ENCODE measurements around the gene PTGIS. TPM values are rescaled to one million over a fixed set of nuclear protein-coding genes. Genes with fewer than 3 reads are reported as not detected.
"Not testable (repeated sequence)": the region's sequence is repeated elsewhere in the genome, so short reads cannot be mapped to it uniquely, and the experiment has no call there.

PTGIS gene
- total and polyA plus RNA-seq, 12 donors, result 6.5 to 66.8 (median 20.2) TPM

DNA sequence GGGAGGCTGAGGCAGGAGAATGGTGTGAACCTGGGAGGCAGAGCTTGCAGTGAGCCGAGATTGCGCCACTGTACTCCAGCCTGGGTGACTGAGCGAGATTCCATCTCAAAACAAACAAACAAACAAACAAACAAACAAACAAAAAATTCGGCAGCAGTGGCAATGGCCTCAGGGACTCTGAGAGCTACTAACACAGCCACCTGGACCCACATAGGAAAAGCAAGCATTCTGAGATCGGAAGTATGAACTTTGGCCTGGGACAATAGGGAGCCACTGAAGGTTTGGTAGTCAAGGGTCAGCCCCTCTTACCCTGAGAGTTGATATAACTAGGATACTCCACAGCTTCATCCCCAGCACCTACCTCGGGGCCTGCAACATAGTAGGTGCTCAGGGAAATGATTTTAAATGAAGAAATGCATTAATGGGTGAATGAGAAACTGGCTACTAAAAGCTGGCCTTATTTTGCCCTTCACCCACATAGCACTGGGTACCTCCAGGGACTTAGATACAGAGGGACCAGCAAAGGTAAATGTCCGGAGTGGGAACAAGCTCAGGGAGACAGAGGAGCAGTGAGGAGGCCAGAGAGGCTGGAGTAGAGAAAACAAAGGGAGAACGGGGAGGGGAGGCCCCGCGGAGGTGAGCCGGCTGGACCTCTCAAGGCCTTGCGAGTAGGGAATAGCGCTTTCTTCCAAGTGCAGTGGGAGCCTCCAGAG, 46.6 kb upstream of the PTGIS start:
- H3K27ac ChIP-seq, result peak overlapping the region in 4 of 10 donors; percentile 13 to 77 (median 40)
- 84 to 87% methylated on average over 13 of the region's 13 CpGs for WGBS, 2 donors
- no peak for ATAC-seq
- no peaks in the 10 kb centered on the region for H3K27me3 ChIP-seq
- no peak overlapping the region for H3K4me3 ChIP-seq
- intact Hi-C loops (cut with DNase I), result loop anchor here in 9 of 10 donors (5.0 to 10.0 kb wide), 10 partner anchors 98 to 313 kb away; partner anchors contain the start of genes SLC9A8 (in 4 of the 9), B4GALT5 (in 3 of the 9) and SPATA2 (in 1 of the 9)
- H3K9me3 ChIP-seq, result no peaks in the 10 kb centered on the region
- TF ChIP-seq, protein P1, sequence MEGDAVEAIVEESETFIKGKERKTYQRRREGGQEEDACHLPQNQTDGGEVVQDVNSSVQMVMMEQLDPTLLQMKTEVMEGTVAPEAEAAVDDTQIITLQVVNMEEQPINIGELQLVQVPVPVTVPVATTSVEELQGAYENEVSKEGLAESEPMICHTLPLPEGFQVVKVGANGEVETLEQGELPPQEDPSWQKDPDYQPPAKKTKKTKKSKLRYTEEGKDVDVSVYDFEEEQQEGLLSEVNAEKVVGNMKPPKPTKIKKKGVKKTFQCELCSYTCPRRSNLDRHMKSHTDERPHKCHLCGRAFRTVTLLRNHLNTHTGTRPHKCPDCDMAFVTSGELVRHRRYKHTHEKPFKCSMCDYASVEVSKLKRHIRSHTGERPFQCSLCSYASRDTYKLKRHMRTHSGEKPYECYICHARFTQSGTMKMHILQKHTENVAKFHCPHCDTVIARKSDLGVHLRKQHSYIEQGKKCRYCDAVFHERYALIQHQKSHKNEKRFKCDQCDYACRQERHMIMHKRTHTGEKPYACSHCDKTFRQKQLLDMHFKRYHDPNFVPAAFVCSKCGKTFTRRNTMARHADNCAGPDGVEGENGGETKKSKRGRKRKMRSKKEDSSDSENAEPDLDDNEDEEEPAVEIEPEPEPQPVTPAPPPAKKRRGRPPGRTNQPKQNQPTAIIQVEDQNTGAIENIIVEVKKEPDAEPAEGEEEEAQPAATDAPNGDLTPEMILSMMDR (IDR thresholded peaks at IDR 0.05), result no peak
- no peaks in the 10 kb centered on the region for H3K36me3 ChIP-seq
- peaks cover 4 to 27% (median 19%) of the 10 kb centered on the region in 9 donors for H3K4me1 ChIP-seq
- no peak for DNase-seq

DNA sequence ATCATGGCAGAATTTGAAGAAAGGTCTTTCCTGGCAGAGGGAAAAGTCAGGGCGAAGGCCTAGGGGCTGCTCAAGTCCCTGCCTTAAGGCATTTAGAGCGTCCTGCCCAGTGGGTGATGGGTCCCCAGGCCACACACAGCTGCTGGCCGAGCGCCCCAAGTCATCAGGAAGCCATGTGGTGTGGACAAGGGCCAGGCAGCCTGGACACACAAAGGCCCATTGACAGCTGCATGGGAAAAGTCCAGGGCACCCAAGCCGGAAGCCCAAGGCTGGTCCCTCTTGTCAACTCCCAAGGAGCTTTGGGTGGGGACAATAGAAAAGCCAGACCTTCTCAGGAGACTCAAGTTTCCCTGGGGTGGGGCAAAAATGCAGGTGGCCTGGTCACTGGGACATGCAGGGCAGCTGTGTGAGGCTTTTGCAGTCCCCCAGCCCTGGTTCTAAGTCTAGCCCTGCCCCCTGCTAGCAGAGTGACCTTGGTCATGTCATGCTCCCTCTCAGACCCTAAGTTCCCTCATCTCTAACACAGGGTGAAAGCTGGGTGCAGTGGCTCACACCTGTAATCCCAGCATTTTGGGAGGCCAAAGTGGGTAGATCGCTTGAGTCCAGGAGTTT, 44.3 kb upstream of the PTGIS start:
- peaks cover 0 to 16% (median 3%) of the 10 kb centered on the region in 7 donors for H3K27me3 ChIP-seq
- no peaks in the 10 kb centered on the region for H3K9me3 ChIP-seq
- no peaks in the 10 kb centered on the region for H3K36me3 ChIP-seq
- peak overlapping the region in 9 of 10 donors; percentile 5 to 77 (median 44) for H3K27ac ChIP-seq
- peak; percentile 48 to 67 (median 64) for ATAC-seq
- peaks cover 4 to 31% (median 23%) of the 10 kb centered on the region in 9 donors for H3K4me1 ChIP-seq
- TF ChIP-seq, protein P1 (IDR thresholded peaks at IDR 0.05), result no peak
- 54 to 64% methylated on average over 6 of the region's 6 CpGs for WGBS, 2 donors
- DNase-seq, result peak; percentile 52 to 66
- intact Hi-C loops (cut with DNase I), result loop anchor here (2.0 to 10.0 kb wide), 10 partner anchors 100 to 315 kb away; partner anchors contain the start of genes SLC9A8 (in 4 of the 10), B4GALT5 (in 3 of the 10) and SPATA2 (in 1 of the 10)
- H3K4me3 ChIP-seq, result no peak overlapping the region

DNA sequence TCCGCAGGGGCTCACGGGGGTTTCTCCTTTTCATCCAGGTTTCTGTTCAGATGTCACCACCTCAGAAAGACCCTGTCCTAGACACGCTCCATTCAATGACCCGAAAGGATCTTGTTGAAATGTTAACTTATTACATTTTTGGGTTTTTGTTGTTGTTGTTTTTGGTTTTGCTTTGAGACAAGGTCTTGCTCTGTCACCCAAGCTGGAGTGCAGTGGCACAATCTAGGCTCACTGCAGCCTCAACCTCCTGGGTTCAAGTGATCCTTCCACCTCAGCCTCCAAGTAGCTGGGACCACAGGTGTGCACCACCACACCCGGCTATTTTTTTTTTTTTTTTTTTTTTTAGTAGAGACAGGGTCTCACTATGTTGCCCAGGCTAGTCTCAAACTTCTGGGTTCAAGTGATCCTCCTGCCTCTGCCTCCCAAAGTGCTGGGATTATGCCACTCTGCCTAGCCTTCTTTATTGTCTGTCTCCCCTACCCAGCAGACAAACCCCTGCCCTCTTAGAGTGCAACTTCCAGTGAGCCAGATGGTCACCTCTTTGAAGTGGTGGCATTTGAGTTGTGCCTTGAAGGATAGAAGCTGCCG, 43.7 kb upstream of the PTGIS start:
- not testable (repeated sequence) for H3K9me3 ChIP-seq, DNase-seq, H3K36me3 ChIP-seq, ATAC-seq
- intact Hi-C loops (cut with DNase I), result loop anchor here (1.0 to 10.0 kb wide), 16 partner anchors 101 to 317 kb away; partner anchors contain the start of genes SLC9A8 (in 5 of the 10), B4GALT5 (in 3 of the 10) and SPATA2 (in 1 of the 10)
- H3K27ac ChIP-seq, result peak overlapping the region in 9 of 10 donors; percentile 12 to 77 (median 43)
- H3K27me3 ChIP-seq, result peaks cover 0 to 16% (median 3%) of the 10 kb centered on the region in 7 donors
- peaks cover 4 to 31% (median 23%) of the 10 kb centered on the region in 9 donors for H3K4me1 ChIP-seq
- peak overlapping the region in 4 of 10 donors; percentile 16 to 33 (median 26) for H3K4me3 ChIP-seq
- 69 to 70% methylated on average over 6 of the region's 6 CpGs for WGBS, 2 donors

DNA sequence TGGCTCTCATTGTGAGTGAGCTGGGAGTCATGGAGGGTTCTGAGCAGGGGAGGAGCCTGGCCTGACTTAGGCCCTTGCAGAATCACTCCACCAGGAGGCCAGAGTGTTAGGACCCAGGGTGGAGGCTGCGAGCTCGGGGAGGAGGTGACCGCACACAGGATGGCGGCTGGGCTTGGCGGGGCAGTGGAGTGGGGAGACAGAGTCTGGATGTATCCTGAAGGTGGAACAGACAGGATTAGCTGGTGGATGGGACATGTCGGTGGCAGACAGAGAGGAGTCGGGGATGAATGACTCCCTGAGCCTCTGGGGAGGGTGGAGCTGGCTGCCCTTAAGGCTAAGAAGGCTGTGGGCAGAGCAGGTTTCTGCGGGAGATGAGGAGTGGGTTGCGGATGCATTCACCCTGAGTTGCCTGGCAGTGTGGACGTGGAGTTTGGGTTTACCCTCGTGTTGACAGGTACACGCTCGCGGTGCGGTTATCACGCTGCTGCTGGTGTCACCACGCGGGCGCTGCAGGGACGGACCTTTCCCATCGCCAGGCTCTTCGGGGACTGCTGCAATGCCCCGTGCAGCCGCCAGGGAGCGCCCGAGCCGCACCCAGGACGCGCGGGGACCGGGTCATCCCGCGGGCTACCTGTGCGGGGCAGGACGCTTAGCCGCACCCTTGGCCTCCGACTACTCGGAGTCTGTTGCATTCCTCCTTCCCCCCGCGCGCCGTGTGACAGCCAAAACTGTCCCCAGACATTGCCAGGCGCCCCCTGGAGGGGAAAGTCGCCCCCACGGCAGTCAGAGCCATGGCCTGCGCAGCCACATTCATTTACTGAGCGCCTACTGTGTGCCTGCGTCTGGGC, 43.0 kb upstream of the PTGIS start:
- Histone ChIP-seq H3K36me3 (no peaks in the 10 kb centered on the region), H3K4me3 (peak overlapping the region in 4 of 10 donors; percentile 16 to 33 (median 26)), H3K27me3 (peaks cover 0 to 16% (median 3%) of the 10 kb centered on the region in 7 donors), H3K4me1 (peaks cover 4 to 30% (median 22%) of the 10 kb centered on the region in 9 donors), H3K9me3 (no peaks in the 10 kb centered on the region), H3K27ac (peak overlapping the region in 4 of 10 donors; percentile 30 to 77 (median 52))
- TF ChIP-seq, protein P1 (IDR thresholded peaks at IDR 0.05), result peak; percentile 99 to 100 (median 100)
- DNase-seq (peak; percentile 63 to 81), ATAC-seq (peak; percentile 61 to 85 (median 74))
- intact Hi-C loops (cut with DNase I), result loop anchor here (1.0 to 10.0 kb wide), 16 partner anchors 101 to 318 kb away; partner anchors contain the start of genes SLC9A8 (in 5 of the 10), B4GALT5 (in 3 of the 10) and SPATA2 (in 1 of the 10)
- 15 to 16% methylated on average over 48 of the region's 48 CpGs for WGBS, 2 donors

All from heart right ventricle (tissue), 16 donors.